ENCODE results near the gene SLIT3. TPM values are rescaled to one million over a fixed set of nuclear protein-coding genes. Genes with fewer than 3 reads are reported as not detected.

The SLIT3 gene
- total RNA-seq, 1 experiment from 2014 or later = 0.10 TPM

DNA sequence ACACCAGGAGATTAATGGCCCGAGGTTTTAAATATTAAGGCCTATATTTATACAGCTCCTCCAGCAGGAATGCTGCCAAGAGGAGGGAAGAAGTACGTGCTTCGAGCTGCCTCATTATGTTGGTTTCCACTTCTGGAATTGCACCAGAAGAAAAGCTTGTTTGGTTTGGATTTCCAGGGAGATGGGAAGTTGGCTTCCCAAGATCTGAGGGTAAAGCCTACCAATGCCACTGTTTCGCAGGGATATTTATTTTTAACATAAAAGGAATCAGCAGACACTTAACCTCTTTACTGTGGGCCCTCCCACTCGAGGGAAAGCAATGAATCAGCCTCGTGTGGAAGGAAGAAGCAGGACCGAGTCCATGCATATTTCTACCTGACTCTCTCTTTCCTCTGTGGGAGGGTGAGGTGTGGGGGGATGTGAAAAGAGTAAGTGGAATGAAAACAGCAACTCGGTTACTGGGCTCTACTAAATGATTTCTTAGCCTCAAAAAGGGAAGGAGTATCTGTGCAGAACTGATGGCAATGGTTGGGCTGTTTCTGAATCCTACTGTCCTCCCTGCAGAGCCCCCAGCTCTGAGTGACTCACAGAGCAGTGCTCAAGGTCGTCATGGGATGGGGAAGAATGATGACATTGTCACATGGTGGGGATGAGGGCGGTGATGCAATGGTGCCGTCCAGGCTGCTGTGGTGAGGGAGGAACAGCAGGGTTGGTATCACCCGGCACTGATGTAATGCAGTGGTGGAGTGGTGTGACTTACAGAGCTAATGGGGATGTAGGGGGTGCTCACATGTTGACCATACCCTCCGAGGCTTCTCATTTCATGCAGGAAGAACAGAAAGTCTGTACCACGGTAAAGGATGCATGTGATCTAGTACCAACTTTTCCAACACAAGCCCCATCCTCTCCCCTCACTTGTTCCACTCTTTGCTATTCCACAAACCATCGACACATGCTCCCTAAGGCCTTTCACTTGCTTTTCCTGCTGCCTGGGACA is 506.8 kb downstream of the SLIT3 start:
- peaks cover 91% of the 10 kb centered on the region for H3K27me3 ChIP-seq (ENCODE audit: insufficient read depth, low read length)
- H3K4me2 ChIP-seq (ENCODE audit: low read length) = no peak overlapping the region
- no peaks in the 10 kb centered on the region for H4K20me1 ChIP-seq (ENCODE audit: insufficient read depth)
- intact Hi-C loops (cut with micrococcal nuclease) = no loop called here
- ChIA-PET CTCF (no interaction called here), POLR2A (no interaction called here), RAD21 (ENCODE audit: low non-redundant PET in 1 of 2, low total read pairs in 2 of 2, uncharacterized antibody in 2 of 2, unreplicated experiment in 2 of 2) (no interaction called here)
- H3K79me2 ChIP-seq (ENCODE audit: insufficient read depth, low read length) = no peaks in the 10 kb centered on the region
- no peaks in the 10 kb centered on the region for H3K4me1 ChIP-seq (ENCODE audit: control insufficient read depth in 1 of 2, insufficient read depth in 2 of 2, low read length in 2 of 2)
- H2AFZ ChIP-seq (ENCODE audit: low read depth, low read length, poor library complexity, severe bottlenecking) = no peak overlapping the region
- no peaks in the 10 kb centered on the region for H3K9me2 ChIP-seq (ENCODE audit: insufficient read depth)
- no peak overlapping the region for H3K27ac ChIP-seq (ENCODE audit: low read depth, low read length)
- ATAC-seq = no peak
- no peaks in the 10 kb centered on the region for H3K36me3 ChIP-seq (ENCODE audit: control insufficient read depth in 1 of 2, insufficient read depth in 2 of 2, low read length in 2 of 2)
- H3K9me3 ChIP-seq (ENCODE audit: control insufficient read depth in 1 of 2, insufficient read depth in 1 of 2, low read depth in 1 of 2, low read length in 2 of 2) = no peaks in the 10 kb centered on the region
- DNase-seq (ENCODE audit: low read depth, low spot score) = no peak
- TF ChIP-seq CBX3 (IDR thresholded peaks at IDR 0.05; ENCODE audit: low read depth) (no peak), JUND (IDR thresholded peaks at IDR 0.05) (no peak), SP1 (IDR thresholded peaks at IDR 0.05; ENCODE audit: low read depth) (no peak)
- no TSS peak for BruUV-seq (replicated peaks)
- H3K4me3 ChIP-seq (replicated peaks in 1 of 2; ENCODE audit: low read depth in 1 of 2, low read length in 2 of 2) = no peak overlapping the region
- no peak overlapping the region for H3K9ac ChIP-seq (ENCODE audit: low read length)

DNA sequence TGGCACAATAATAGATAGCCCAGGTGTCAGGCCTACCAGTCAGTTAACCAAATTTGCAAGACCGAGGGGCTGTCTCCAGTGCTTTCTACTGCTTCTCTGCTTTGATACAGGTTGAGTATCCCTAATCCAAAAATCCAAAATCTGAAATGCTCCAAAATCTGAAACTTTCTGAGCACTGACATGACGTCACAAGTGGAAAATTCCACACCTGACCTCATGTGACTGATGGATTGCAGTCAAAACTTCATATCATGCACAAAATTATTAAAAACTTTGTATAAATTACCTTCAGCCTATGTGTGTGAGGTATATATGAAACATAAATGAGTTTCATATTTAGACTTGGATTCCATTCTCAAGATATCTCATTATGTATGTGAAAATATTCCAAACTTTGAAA is 508.3 kb downstream of the SLIT3 start:
- no peak overlapping the region for H3K4me3 ChIP-seq (replicated peaks in 1 of 2; ENCODE audit: low read depth in 1 of 2, low read length in 2 of 2)
- H3K9me3 ChIP-seq (ENCODE audit: control insufficient read depth in 1 of 2, insufficient read depth in 1 of 2, low read depth in 1 of 2, low read length in 2 of 2) = no peaks in the 10 kb centered on the region
- intact Hi-C loops (cut with micrococcal nuclease) = no loop called here
- no peak overlapping the region for H3K27ac ChIP-seq (ENCODE audit: low read depth, low read length)
- H3K79me2 ChIP-seq (ENCODE audit: insufficient read depth, low read length) = no peaks in the 10 kb centered on the region
- no peak overlapping the region for H3K4me2 ChIP-seq (ENCODE audit: low read length)
- no TSS peak for BruUV-seq (replicated peaks)
- ChIA-PET RAD21 (ENCODE audit: low non-redundant PET in 1 of 2, low total read pairs in 2 of 2, uncharacterized antibody in 2 of 2, unreplicated experiment in 2 of 2) (no interaction called here), CTCF (no interaction called here), POLR2A (no interaction called here)
- no peak overlapping the region for H3K9ac ChIP-seq (ENCODE audit: low read length)
- H2AFZ ChIP-seq (ENCODE audit: low read depth, low read length, poor library complexity, severe bottlenecking) = no peak overlapping the region
- ATAC-seq (no peak), DNase-seq (ENCODE audit: low read depth, low spot score) (no peak)
- H3K4me1 ChIP-seq (ENCODE audit: control insufficient read depth in 1 of 2, insufficient read depth in 2 of 2, low read length in 2 of 2) = no peaks in the 10 kb centered on the region
- no peaks in the 10 kb centered on the region for H3K9me2 ChIP-seq (ENCODE audit: insufficient read depth)
- H3K27me3 ChIP-seq (ENCODE audit: insufficient read depth, low read length) = peaks cover 89% of the 10 kb centered on the region
- no peaks in the 10 kb centered on the region for H3K36me3 ChIP-seq (ENCODE audit: control insufficient read depth in 1 of 2, insufficient read depth in 2 of 2, low read length in 2 of 2)
- H4K20me1 ChIP-seq (ENCODE audit: insufficient read depth) = no peaks in the 10 kb centered on the region
- TF ChIP-seq, protein P1, sequence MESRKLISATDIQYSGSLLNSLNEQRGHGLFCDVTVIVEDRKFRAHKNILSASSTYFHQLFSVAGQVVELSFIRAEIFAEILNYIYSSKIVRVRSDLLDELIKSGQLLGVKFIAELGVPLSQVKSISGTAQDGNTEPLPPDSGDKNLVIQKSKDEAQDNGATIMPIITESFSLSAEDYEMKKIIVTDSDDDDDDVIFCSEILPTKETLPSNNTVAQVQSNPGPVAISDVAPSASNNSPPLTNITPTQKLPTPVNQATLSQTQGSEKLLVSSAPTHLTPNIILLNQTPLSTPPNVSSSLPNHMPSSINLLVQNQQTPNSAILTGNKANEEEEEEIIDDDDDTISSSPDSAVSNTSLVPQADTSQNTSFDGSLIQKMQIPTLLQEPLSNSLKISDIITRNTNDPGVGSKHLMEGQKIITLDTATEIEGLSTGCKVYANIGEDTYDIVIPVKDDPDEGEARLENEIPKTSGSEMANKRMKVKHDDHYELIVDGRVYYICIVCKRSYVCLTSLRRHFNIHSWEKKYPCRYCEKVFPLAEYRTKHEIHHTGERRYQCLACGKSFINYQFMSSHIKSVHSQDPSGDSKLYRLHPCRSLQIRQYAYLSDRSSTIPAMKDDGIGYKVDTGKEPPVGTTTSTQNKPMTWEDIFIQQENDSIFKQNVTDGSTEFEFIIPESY (IDR thresholded peaks at IDR 0.05; ENCODE audit: extremely low read depth, insufficient replicate concordance, low read length) = no peak
- TF ChIP-seq, protein P2, sequence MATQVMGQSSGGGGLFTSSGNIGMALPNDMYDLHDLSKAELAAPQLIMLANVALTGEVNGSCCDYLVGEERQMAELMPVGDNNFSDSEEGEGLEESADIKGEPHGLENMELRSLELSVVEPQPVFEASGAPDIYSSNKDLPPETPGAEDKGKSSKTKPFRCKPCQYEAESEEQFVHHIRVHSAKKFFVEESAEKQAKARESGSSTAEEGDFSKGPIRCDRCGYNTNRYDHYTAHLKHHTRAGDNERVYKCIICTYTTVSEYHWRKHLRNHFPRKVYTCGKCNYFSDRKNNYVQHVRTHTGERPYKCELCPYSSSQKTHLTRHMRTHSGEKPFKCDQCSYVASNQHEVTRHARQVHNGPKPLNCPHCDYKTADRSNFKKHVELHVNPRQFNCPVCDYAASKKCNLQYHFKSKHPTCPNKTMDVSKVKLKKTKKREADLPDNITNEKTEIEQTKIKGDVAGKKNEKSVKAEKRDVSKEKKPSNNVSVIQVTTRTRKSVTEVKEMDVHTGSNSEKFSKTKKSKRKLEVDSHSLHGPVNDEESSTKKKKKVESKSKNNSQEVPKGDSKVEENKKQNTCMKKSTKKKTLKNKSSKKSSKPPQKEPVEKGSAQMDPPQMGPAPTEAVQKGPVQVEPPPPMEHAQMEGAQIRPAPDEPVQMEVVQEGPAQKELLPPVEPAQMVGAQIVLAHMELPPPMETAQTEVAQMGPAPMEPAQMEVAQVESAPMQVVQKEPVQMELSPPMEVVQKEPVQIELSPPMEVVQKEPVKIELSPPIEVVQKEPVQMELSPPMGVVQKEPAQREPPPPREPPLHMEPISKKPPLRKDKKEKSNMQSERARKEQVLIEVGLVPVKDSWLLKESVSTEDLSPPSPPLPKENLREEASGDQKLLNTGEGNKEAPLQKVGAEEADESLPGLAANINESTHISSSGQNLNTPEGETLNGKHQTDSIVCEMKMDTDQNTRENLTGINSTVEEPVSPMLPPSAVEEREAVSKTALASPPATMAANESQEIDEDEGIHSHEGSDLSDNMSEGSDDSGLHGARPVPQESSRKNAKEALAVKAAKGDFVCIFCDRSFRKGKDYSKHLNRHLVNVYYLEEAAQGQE (IDR thresholded peaks at IDR 0.05; ENCODE audit: low read depth) = no peak
- TF ChIP-seq, protein P3, sequence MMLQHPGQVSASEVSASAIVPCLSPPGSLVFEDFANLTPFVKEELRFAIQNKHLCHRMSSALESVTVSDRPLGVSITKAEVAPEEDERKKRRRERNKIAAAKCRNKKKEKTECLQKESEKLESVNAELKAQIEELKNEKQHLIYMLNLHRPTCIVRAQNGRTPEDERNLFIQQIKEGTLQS (IDR thresholded peaks at IDR 0.05) = no peak
- no peak for TF ChIP-seq EZH2phosphoT487 (IDR thresholded peaks at IDR 0.05; ENCODE audit: borderline replicate concordance)
- TF ChIP-seq FOSL1 (IDR thresholded peaks at IDR 0.05; ENCODE audit: low read depth) = no peak
- TF ChIP-seq TCF7L2 (IDR thresholded peaks at IDR 0.05; ENCODE audit: borderline replicate concordance, extremely low read depth, insufficient read depth, insufficient read length) = no peak
- TF ChIP-seq JUND (IDR thresholded peaks at IDR 0.05) = no peak
- no peak for TF ChIP-seq ZFX (IDR thresholded peaks at IDR 0.05)
- TF ChIP-seq POLR2AphosphoS5 (IDR thresholded peaks at IDR 0.05; ENCODE audit: low read depth, low read length) = no peak
- no peak for TF ChIP-seq ZNF274 (IDR thresholded peaks at IDR 0.05; ENCODE audit: low read depth, low read length)
- no peak for TF ChIP-seq ELF1 (IDR thresholded peaks at IDR 0.05; ENCODE audit: borderline replicate concordance, low read depth)
- no peak for TF ChIP-seq EGR1 (IDR thresholded peaks at IDR 0.05; ENCODE audit: low read depth)
- no peak for TF ChIP-seq CBX3 (IDR thresholded peaks at IDR 0.05; ENCODE audit: low read depth)

All from HCT116 (cell line).